Cortex of kidney (tissue), 1 donor: Measurements from ENCODE around the gene CSRP3.

ENCODE experiments used
- DNase-seq: peaks from one replicate; lab custom pipeline; 2025; lab: John Stamatoyannopoulos, UW

The CSRP3 gene

GRCh38 chr11:19225123-19225522 is 23.3 kb upstream of the CSRP3 start:
- DNase-seq = no peak

- DNase-seq = no peak
Measured at GRCh38 chr11:19220903-19221724, 19.3 kb upstream of the CSRP3 start.

- DNase-seq = no peak
Measured at GRCh38 chr11:19218786-19219460, 17.1 kb upstream of the CSRP3 start.

GRCh38 chr11:19218216-19218615 is 16.4 kb upstream of the CSRP3 start:
- DNase-seq = no peak

- DNase-seq = no peak
Measured at GRCh38 chr11:19216709-19217374, 15.1 kb upstream of the CSRP3 start.

GRCh38 chr11:19216021-19216420 is 14.2 kb upstream of the CSRP3 start:
- DNase-seq = no peak

DNA sequence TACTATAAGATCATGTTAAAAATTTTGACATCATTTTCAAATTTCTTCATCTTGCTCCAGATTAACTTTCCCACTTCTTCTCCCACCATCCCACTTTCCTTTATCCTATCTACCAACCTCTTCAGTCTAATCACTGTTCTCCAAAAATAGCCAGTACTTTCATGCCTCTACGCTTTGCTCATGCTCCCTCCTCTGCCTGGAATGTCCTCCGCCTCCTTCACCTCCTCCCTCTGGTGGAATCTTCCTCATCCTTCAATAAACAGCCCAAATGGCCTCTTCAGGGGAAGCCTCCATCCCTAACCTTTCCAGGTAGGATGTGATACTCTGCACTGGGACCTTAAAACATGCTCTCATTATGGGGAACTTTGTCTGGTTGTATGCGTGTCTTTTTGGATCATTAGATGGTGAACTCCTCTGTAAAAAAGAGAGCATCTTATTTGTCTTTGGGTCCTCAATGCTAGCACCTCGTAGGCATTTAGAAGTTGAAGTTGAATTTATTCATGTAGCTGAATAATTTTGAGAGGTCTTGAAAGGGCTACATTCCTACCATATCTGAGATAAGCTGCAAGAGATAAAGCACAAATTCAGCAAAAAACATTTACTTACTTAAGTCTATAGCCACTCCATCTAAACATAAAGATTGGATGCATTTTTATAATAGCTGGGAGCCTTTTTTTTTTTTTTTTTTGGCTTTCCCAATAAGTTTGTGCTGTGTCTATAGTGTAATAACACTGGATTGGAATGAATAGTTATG is 8.0 kb upstream of the CSRP3 start:
- DNase-seq = no peak

DNA sequence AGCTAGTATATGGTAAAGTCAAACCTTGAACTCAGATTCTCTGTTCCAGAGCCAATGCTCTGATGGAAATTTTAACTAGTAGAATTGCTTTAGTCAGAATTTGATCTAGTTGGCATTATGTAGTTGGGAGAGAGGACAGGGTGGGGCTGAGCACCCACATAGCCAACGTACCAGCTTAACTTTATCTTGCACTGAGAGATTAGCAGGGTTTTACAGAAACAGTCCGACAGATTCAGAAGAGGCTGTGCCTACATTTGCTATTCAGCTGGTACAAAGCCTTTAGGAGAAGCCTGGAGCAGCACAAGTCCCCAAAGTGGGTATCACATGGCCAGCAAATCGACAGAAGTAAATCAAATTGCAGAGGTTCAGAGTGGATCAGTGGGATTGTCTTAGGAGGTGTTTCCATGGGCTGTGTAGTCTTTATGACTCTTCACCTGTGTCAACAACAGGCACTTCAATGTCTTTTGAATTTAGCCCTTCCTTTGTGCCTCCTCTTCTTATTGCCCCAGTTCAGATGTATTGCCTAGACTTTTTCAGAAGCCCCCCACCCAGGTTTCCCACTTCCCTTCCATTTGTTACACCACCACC is 7.3 kb upstream of the CSRP3 start:
- DNase-seq = no peak

DNA sequence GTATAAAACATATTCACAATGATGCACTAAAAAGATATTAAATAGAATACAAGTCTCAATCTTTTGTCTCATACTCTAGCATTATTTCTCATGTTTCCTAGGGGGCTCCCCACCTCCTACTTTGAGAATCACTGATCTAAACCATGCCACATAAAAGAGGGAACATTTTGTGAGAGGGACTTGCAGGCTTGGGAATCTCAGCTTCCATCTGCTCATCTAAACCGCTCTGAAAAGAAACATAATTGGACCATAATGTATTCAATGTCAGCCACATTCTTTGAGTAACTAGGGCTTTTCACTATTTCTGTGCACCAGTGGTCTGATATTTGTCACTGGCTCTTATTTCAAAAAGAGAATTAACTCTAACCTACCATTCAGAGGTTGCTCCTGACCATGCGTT is 6.4 kb upstream of the CSRP3 start:
- no peak for DNase-seq

GRCh38 chr11:19204836-19205235 is 3.1 kb upstream of the CSRP3 start:
- no peak for DNase-seq

- no peak for DNase-seq
Measured at GRCh38 chr11:19200410-19201201, 1.2 kb downstream of the CSRP3 start.

DNA sequence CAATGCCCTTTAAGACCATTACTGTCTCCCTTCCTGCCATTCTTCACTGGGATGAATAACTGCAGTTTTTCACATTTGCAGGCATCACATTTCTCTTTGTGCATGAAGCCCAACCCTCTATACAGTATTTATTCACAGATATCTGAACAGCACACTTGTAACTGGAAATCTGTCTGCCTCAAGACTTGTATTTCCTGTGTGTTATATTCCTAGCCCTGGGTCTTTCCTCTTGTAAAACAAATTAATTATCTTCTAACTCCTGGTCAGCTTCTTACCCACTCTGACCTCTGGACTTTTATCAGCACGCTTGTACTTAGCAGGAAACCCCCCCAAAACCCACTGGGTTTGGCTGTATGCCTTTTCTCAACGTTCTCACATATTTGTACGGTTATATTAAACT is 2.0 kb downstream of the CSRP3 start:
- no peak for DNase-seq

- DNase-seq = no peak
Measured at GRCh38 chr11:19199048-19199447, 2.7 kb downstream of the CSRP3 start.

- DNase-seq = no peak
Measured at GRCh38 chr11:19196432-19196831, 5.4 kb downstream of the CSRP3 start.

DNA sequence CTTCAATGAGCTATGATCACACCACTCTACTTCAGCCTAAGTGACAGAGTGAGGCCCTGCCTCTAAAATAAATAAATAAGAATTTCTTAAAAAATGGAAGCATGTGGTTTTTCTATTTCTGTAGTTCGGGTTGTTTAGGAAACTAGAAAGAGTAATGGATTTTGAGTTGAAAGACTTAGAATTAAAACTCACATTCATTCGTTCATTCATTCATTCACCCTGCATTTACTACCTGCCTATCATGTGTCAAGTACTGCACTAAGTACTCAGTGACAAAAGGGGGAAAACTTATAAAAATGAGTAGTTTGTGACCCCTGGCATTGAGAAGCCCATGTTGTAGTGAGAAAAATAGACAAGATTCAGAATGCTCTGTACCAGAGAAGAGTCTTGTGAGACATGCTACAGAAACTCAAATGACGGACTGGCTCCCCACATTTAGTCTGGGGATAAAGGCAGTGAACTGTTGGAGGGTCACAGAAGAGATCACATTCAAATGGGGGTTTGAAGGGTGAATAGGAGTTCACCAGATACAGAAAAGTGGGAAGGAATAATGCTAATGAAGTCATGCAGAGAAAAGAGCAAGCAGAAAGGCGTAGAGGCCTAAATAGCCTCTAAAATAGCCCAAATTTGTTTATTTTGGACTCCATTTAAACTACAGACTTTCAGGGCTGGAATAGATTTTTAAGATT is 7.0 kb downstream of the CSRP3 start:
- no peak for DNase-seq

DNA sequence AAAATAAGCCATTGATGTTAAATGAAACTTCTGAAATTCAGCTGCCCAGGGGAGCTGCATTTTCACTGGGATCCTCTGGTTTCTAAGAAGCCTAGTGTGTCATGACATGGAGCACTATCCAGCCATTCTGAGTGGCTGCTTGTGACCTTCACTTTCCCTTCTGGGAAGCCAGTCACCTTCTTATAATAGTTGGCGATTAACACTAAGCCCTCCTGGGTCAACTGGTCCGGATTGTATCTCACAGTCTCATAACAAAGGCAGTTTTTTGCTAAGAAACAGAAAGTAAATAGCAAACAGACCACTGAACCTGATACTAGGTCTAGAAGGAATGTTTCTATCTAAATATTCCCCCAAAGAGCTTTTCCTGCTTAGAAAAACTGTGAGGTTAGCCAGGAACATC is 7.9 kb downstream of the CSRP3 start:
- no peak for DNase-seq

GRCh38 chr11:19191530-19192169 is 10.1 kb downstream of the CSRP3 start:
- DNase-seq = no peak

GRCh38 chr11:19187833-19188258 is 13.9 kb downstream of the CSRP3 start:
- DNase-seq = no peak

DNA sequence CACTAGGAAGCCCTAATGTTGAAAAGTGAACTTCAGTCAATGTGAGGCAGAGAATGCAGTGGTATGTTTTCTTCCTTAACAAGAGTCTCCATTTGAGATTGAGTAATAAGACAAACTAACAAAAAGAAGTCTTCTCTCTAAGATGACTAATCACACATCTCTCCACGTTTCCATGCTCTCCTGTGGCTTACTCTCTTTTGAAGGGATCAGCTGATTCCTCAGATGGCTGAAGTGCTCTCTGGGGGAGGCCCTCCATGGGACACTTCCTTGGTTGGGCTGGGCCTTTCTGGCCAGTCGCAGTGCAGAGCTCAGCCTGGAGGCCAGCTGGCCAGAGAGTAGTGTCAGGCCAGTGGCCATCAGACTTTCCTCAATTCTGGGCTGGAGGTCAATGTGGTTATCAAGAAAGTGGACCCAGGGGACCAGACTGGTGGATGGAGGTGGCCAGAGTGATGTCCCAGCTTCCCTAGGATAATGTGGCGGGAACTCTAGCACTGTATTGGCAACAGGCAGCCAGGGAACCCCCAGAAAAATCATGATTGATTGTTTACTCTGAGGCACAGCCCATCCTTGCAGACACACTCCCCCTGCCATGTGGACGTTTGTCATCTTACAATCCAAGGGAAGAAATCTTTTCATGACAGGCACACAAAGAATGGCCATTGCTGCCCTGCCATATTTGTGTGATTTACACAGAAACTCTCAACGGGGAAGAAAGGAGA is 14.5 kb downstream of the CSRP3 start:
- no peak for DNase-seq
